ENCODE measurements around the gene CRKL.

Gene CRKL

GRCh38 chr22:20986365-20986764, 69.2 kb downstream of the CRKL start:
- no peak for DNase-seq (ENCODE audit: extremely low read depth, low read depth)
- TF ChIP-seq, protein P1, sequence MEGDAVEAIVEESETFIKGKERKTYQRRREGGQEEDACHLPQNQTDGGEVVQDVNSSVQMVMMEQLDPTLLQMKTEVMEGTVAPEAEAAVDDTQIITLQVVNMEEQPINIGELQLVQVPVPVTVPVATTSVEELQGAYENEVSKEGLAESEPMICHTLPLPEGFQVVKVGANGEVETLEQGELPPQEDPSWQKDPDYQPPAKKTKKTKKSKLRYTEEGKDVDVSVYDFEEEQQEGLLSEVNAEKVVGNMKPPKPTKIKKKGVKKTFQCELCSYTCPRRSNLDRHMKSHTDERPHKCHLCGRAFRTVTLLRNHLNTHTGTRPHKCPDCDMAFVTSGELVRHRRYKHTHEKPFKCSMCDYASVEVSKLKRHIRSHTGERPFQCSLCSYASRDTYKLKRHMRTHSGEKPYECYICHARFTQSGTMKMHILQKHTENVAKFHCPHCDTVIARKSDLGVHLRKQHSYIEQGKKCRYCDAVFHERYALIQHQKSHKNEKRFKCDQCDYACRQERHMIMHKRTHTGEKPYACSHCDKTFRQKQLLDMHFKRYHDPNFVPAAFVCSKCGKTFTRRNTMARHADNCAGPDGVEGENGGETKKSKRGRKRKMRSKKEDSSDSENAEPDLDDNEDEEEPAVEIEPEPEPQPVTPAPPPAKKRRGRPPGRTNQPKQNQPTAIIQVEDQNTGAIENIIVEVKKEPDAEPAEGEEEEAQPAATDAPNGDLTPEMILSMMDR (IDR thresholded peaks at IDR 0.05; ENCODE audit: low read depth, low read length, missing control alignments), result no peak
- H3K4me3 ChIP-seq (replicated peaks; ENCODE audit: low read depth, low read length), result no peak overlapping the region

DNA sequence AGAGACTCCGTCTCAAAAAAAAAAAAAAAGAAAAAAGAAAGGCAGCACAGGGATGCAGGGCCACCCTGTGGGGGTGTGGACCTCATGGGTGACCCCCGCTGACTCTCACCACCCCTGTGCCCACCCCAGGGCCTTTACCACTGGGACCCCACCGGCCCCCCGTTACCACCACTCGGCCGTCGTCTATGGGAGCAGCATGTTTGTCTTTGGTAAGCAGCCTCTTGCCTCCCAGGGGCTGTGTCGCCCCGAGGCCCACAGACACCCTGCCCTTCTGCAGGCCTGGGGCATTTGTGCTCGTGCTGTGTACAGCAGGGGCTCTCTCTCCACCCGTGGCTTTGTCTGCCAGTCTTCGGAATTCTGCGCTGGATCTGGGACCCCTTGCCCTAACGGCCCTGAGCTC, 70.2 kb downstream of the CRKL start:
- TF ChIP-seq, protein P1 (IDR thresholded peaks at IDR 0.05; ENCODE audit: low read depth, low read length, missing control alignments), result no peak
- no peak for DNase-seq (ENCODE audit: extremely low read depth, low read depth)
- no peak overlapping the region for H3K4me3 ChIP-seq (replicated peaks; ENCODE audit: low read depth, low read length)

- no peak overlapping the region for H3K4me3 ChIP-seq (replicated peaks; ENCODE audit: low read depth, low read length)
- TF ChIP-seq, protein P1 (IDR thresholded peaks at IDR 0.05; ENCODE audit: low read depth, low read length, missing control alignments), result no peak
These were observed 71.5 kb downstream of the CRKL start for GRCh38 chr22:20988573-20989322.

DNA sequence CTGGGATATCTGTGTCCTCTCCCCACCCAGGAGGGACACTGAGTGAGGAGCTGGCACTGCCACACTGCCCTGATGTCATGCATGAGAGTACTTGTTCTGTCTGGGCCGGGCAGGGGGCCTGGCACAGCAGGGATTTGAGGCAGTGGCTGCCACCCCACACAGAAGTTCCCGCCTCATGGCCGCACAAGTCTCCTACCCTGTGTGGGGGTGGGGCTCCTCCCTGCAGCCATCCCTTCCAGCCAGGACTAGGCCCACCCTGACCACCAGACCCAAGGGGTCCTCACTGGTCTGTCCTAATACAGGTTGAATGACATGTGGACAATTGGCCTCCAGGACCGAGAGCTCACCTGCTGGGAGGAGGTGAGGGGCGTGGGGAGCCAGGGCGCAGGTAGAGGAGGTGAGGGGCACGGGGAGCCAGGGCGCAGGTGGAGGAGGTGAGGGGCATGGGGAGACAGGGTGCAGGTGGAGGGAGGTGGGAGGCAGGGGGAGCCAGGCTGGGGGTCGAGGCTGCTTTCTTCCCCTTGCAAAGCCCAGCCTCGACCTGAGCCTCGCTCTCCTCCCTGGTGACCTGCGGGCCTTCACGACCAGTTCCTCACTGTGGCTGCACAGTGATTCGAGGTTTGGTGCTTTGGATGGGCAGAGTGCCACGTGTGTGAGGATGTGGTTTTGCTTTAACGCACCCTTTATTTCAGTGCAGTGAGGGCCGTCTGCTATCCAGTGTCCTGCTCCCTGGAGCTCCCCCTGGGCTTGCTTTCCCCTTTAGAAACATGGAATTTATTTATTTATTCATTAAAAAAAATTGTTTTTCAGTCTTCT, 72.3 kb downstream of the CRKL start:
- no peak for DNase-seq (ENCODE audit: extremely low read depth, low read depth)

More at GRCh38 chr22:20988573-20989322, 71.5 kb downstream of the CRKL start:
- DNase-seq (ENCODE audit: extremely low read depth, low read depth), result no peak

GRCh38 chr22:20990184-20991180, 73.3 kb downstream of the CRKL start:
- H3K4me3 ChIP-seq (replicated peaks; ENCODE audit: low read depth, low read length), result no peak overlapping the region
- no peak for DNase-seq (ENCODE audit: extremely low read depth, low read depth)
- TF ChIP-seq, protein P1 (IDR thresholded peaks at IDR 0.05; ENCODE audit: low read depth, low read length, missing control alignments), result no peak

More for the DNA sequence above, 72.3 kb downstream of the CRKL start:
- H3K4me3 ChIP-seq (replicated peaks; ENCODE audit: low read depth, low read length), result no peak overlapping the region
- TF ChIP-seq, protein P1 (IDR thresholded peaks at IDR 0.05; ENCODE audit: low read depth, low read length, missing control alignments), result no peak
